ENCODE measurements around the gene DPYD. TPM values are rescaled to one million over a fixed set of nuclear protein-coding genes. Genes with fewer than 3 reads are reported as not detected.

The DPYD gene
- polyA plus RNA-seq, 1 donor, result 32.5 TPM

GRCh38 chr1:97209381-97209957 is 711.4 kb downstream of the DPYD start:
- WGBS (ENCODE audit: insufficient coverage, low lambda C conversion rate), result 33% methylated on average over 1 of the region's 3 CpGs
- no peaks in the 10 kb centered on the region for H3K4me1 ChIP-seq (ENCODE audit: control insufficient read depth, insufficient read depth, low read length)
- no peak overlapping the region for H3K27ac ChIP-seq (ENCODE audit: low read length)
- no peaks in the 10 kb centered on the region for H3K9me3 ChIP-seq (ENCODE audit: control insufficient read depth, low read depth, low read length)
- no peak for DNase-seq
- H3K27me3 ChIP-seq (ENCODE audit: control insufficient read depth, insufficient read depth, low read length), result no peaks in the 10 kb centered on the region
- no peak overlapping the region for H3K4me3 ChIP-seq (ENCODE audit: low read length)
- H3K36me3 ChIP-seq (ENCODE audit: control insufficient read depth, insufficient read depth, low read length), result no peaks in the 10 kb centered on the region

GRCh38 chr1:97207868-97208267 is 713.0 kb downstream of the DPYD start:
- DNase-seq, result no peak
- H3K27ac ChIP-seq (ENCODE audit: low read length), result no peak overlapping the region
- no peaks in the 10 kb centered on the region for H3K4me1 ChIP-seq (ENCODE audit: control insufficient read depth, insufficient read depth, low read length)
- no peaks in the 10 kb centered on the region for H3K27me3 ChIP-seq (ENCODE audit: control insufficient read depth, insufficient read depth, low read length)
- H3K36me3 ChIP-seq (ENCODE audit: control insufficient read depth, insufficient read depth, low read length), result no peaks in the 10 kb centered on the region
- no peaks in the 10 kb centered on the region for H3K9me3 ChIP-seq (ENCODE audit: control insufficient read depth, low read depth, low read length)
- no peak overlapping the region for H3K4me3 ChIP-seq (ENCODE audit: low read length)

- H3K4me3 ChIP-seq (ENCODE audit: low read length), result no peak overlapping the region
- H3K27ac ChIP-seq (ENCODE audit: low read length), result no peak overlapping the region
- H3K27me3 ChIP-seq (ENCODE audit: control insufficient read depth, insufficient read depth, low read length), result no peaks in the 10 kb centered on the region
- 60% methylated on average over 1 of the region's 1 CpG for WGBS (ENCODE audit: insufficient coverage, low lambda C conversion rate)
- no peak for DNase-seq
- H3K4me1 ChIP-seq (ENCODE audit: control insufficient read depth, insufficient read depth, low read length), result no peaks in the 10 kb centered on the region
- H3K9me3 ChIP-seq (ENCODE audit: control insufficient read depth, low read depth, low read length), result no peaks in the 10 kb centered on the region
- H3K36me3 ChIP-seq (ENCODE audit: control insufficient read depth, insufficient read depth, low read length), result no peaks in the 10 kb centered on the region
These were observed 716.4 kb downstream of the DPYD start for GRCh38 chr1:97204468-97204867.

- Histone ChIP-seq H3K4me1 (ENCODE audit: control insufficient read depth, insufficient read depth, low read length) (no peaks in the 10 kb centered on the region), H3K27ac (ENCODE audit: low read length) (no peak overlapping the region), H3K36me3 (ENCODE audit: control insufficient read depth, insufficient read depth, low read length) (no peaks in the 10 kb centered on the region), H3K9me3 (ENCODE audit: control insufficient read depth, low read depth, low read length) (no peaks in the 10 kb centered on the region), H3K4me3 (ENCODE audit: low read length) (no peak overlapping the region), H3K27me3 (ENCODE audit: control insufficient read depth, insufficient read depth, low read length) (no peaks in the 10 kb centered on the region)
- no CpG with 5 or more reads among the region's 5 CpGs for WGBS (ENCODE audit: insufficient coverage, low lambda C conversion rate)
- DNase-seq, result no peak
These were observed 718.1 kb downstream of the DPYD start for GRCh38 chr1:97202481-97203380.

GRCh38 chr1:97201641-97202040 is 719.2 kb downstream of the DPYD start:
- Histone ChIP-seq H3K4me1 (ENCODE audit: control insufficient read depth, insufficient read depth, low read length) (no peaks in the 10 kb centered on the region), H3K27me3 (ENCODE audit: control insufficient read depth, insufficient read depth, low read length) (no peaks in the 10 kb centered on the region), H3K36me3 (ENCODE audit: control insufficient read depth, insufficient read depth, low read length) (no peaks in the 10 kb centered on the region), H3K9me3 (ENCODE audit: control insufficient read depth, low read depth, low read length) (no peaks in the 10 kb centered on the region), H3K27ac (ENCODE audit: low read length) (no peak overlapping the region), H3K4me3 (ENCODE audit: low read length) (no peak overlapping the region)
- no peak for DNase-seq
- WGBS (ENCODE audit: insufficient coverage, low lambda C conversion rate), result 90% methylated on average over 2 of the region's 3 CpGs

GRCh38 chr1:97200595-97200994 is 720.2 kb downstream of the DPYD start:
- Histone ChIP-seq H3K4me1 (ENCODE audit: control insufficient read depth, insufficient read depth, low read length) (no peaks in the 10 kb centered on the region), H3K27me3 (ENCODE audit: control insufficient read depth, insufficient read depth, low read length) (no peaks in the 10 kb centered on the region), H3K4me3 (ENCODE audit: low read length) (no peak overlapping the region), H3K9me3 (ENCODE audit: control insufficient read depth, low read depth, low read length) (no peaks in the 10 kb centered on the region), H3K27ac (ENCODE audit: low read length) (no peak overlapping the region), H3K36me3 (ENCODE audit: control insufficient read depth, insufficient read depth, low read length) (no peaks in the 10 kb centered on the region)
- WGBS (ENCODE audit: insufficient coverage, low lambda C conversion rate), result no CpG with 5 or more reads among the region's 2 CpGs
- DNase-seq, result peak in 1 of 2 donors; percentile 21

- Histone ChIP-seq H3K9me3 (ENCODE audit: control insufficient read depth, low read depth, low read length) (no peaks in the 10 kb centered on the region), H3K27me3 (ENCODE audit: control insufficient read depth, insufficient read depth, low read length) (no peaks in the 10 kb centered on the region), H3K4me3 (ENCODE audit: low read length) (no peak overlapping the region), H3K36me3 (ENCODE audit: control insufficient read depth, insufficient read depth, low read length) (no peaks in the 10 kb centered on the region), H3K27ac (ENCODE audit: low read length) (no peak overlapping the region), H3K4me1 (ENCODE audit: control insufficient read depth, insufficient read depth, low read length) (no peaks in the 10 kb centered on the region)
- no peak for DNase-seq
- WGBS (ENCODE audit: insufficient coverage, low lambda C conversion rate), result 71% methylated on average over 1 of the region's 1 CpG
These were observed 723.9 kb downstream of the DPYD start for GRCh38 chr1:97196825-97197516.

GRCh38 chr1:97192872-97193572 is 727.8 kb downstream of the DPYD start:
- no peaks in the 10 kb centered on the region for H3K9me3 ChIP-seq (ENCODE audit: control insufficient read depth, low read depth, low read length)

GRCh38 chr1:97190326-97190725 is 730.5 kb downstream of the DPYD start:
- H3K36me3 ChIP-seq (ENCODE audit: control insufficient read depth, insufficient read depth, low read length), result no peaks in the 10 kb centered on the region
- no peaks in the 10 kb centered on the region for H3K4me1 ChIP-seq (ENCODE audit: control insufficient read depth, insufficient read depth, low read length)

More at GRCh38 chr1:97192872-97193572, 727.8 kb downstream of the DPYD start:
- DNase-seq, result peak; percentile 57 to 67
- Histone ChIP-seq H3K27me3 (ENCODE audit: control insufficient read depth, insufficient read depth, low read length) (no peaks in the 10 kb centered on the region), H3K36me3 (ENCODE audit: control insufficient read depth, insufficient read depth, low read length) (no peaks in the 10 kb centered on the region), H3K27ac (ENCODE audit: low read length) (no peak overlapping the region), H3K4me3 (ENCODE audit: low read length) (no peak overlapping the region), H3K4me1 (ENCODE audit: control insufficient read depth, insufficient read depth, low read length) (no peaks in the 10 kb centered on the region)
- WGBS (ENCODE audit: insufficient coverage, low lambda C conversion rate), result no CpG with 5 or more reads among the region's 4 CpGs

GRCh38 chr1:97186381-97186780 is 734.5 kb downstream of the DPYD start:
- Histone ChIP-seq H3K9me3 (ENCODE audit: control insufficient read depth, low read depth, low read length) (no peaks in the 10 kb centered on the region), H3K27me3 (ENCODE audit: control insufficient read depth, insufficient read depth, low read length) (no peaks in the 10 kb centered on the region), H3K27ac (ENCODE audit: low read length) (no peak overlapping the region), H3K4me1 (ENCODE audit: control insufficient read depth, insufficient read depth, low read length) (no peaks in the 10 kb centered on the region), H3K36me3 (ENCODE audit: control insufficient read depth, insufficient read depth, low read length) (no peaks in the 10 kb centered on the region), H3K4me3 (ENCODE audit: low read length) (no peak overlapping the region)
- DNase-seq, result no peak
- WGBS (ENCODE audit: insufficient coverage, low lambda C conversion rate), result 60% methylated on average over 1 of the region's 6 CpGs

More at GRCh38 chr1:97190326-97190725, 730.5 kb downstream of the DPYD start:
- DNase-seq, result no peak
- no peaks in the 10 kb centered on the region for H3K9me3 ChIP-seq (ENCODE audit: control insufficient read depth, low read depth, low read length)
- no peak overlapping the region for H3K4me3 ChIP-seq (ENCODE audit: low read length)
- H3K27me3 ChIP-seq (ENCODE audit: control insufficient read depth, insufficient read depth, low read length), result no peaks in the 10 kb centered on the region
- no peak overlapping the region for H3K27ac ChIP-seq (ENCODE audit: low read length)

Measured in large intestine (tissue), 3 donors.